Stimulated activated CD8-positive, alpha-beta memory T cell treated with anti-CD3 and anti-CD28 coated beads, Interleukin-15, amount 100 ng/mL, for 24 hours (primary cell): ENCODE results near the gene COLEC11.
"Not testable (repeated sequence)": the region's sequence is repeated elsewhere in the genome, so short reads cannot be mapped to it uniquely, and the experiment has no call there.

ENCODE experiments used
- DNase-seq: peaks from one replicate; pipeline ENCODE4 v3.0.0-alpha.2; 2020; ENCODE audit warnings: low read depth

The COLEC11 gene

GRCh38 chr2:3606028-3606369, 11.1 kb downstream of the COLEC11 start:
- no peak for DNase-seq

DNA sequence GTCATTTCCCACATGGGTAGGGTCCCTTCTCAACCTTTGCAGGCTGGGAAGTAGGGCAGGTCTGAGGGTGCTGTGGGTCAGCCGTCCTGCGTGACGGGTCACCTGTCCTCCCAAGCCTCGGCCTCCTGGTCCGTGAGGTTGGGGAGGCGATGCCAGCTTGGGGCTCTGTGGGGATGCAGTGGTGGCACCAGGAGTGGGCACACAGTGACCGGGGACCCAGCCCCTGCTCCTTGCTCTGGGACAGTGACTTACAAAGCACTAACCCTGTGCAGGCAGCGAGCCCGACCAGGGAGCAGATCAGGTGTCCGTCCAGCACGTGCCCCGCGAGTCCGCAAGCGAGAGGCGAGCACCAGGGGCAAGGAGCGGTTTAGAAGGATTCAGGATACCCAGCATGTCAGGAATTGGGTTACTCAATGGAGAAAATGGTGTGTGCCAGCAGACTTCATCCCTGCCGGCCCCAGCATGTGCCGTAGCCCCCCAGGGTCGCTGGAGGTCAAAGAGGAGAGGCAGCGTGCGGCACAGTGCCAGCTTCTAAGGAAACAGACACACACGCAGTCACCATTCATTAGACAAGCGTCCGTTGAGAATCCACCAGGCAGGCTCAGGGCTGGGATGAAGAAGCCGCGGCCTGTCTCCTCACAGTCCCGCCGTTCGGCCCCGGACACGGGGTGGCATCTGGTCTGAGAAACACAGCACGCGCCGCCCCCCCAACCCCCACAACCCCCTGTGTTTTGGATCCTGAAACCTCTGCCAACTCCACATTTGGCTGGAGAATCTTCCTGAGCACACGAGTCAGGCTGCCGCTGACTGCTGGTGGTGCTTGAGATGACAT, 11.7 kb downstream of the COLEC11 start:
- DNase-seq, result no peak

DNA sequence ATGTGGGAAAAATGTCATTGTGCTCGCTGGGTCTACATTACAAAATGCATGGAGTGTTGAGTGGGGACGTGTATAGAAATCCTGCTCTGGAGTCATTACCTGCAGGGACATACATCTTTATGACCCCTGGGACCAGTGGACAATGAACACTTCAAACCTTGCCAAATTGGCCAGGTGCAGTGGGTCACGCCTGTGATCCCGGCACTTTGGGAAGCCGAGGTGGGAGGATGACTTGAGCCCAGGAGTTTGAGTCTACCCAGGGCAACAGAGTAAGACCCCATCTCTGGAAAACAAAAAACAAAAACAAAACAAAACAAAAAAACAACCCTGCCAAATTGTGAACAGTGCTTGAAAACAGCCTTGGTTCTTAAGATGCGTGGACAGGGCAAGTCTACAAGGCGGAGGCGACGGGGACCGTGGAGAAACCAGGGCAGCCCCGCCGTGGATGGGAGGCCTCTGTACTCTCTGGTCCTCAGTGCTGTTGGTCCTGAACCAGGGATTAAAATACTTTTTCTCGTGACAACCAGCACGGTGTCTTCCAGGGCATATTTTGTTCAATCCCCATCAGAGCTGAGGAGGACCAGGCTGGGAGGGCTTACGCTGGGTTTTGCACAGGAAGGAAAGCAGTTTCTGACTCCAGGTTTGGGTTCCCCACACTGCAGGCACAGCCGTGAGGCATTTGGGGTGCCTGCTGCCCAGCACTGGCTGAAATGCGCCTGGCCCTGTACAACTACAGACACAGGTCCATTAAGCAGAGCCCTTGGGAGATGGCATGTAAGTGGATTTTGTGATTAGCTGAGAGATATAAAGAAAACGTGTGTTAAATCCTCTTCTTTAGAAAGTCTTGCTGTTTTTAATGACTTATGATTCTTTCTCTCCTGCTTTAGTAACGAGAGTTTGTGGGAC, 13.7 kb downstream of the COLEC11 start:
- no peak for DNase-seq

GRCh38 chr2:3609279-3609673, 14.4 kb downstream of the COLEC11 start:
- not testable (repeated sequence) for DNase-seq

DNA sequence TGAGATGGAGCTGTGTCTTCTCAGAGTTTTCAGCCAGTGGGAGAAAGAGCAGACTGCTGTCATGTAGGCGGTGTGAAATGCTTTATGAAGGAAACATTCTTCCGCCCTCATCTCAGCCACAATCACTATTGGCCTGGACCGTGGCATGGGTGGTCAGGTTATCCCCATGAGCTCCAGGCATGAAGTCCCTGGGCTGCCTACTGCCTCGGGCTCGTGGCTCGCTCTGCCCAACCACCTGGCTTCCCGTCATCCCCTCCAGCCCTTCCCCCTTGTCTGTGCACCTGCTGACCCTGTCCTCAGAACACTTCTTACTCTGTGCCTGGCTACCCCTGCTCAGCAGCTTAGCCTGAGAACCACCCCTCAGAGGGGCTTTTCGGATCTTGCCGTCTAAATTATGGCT, 15.5 kb downstream of the COLEC11 start:
- no peak for DNase-seq

DNA sequence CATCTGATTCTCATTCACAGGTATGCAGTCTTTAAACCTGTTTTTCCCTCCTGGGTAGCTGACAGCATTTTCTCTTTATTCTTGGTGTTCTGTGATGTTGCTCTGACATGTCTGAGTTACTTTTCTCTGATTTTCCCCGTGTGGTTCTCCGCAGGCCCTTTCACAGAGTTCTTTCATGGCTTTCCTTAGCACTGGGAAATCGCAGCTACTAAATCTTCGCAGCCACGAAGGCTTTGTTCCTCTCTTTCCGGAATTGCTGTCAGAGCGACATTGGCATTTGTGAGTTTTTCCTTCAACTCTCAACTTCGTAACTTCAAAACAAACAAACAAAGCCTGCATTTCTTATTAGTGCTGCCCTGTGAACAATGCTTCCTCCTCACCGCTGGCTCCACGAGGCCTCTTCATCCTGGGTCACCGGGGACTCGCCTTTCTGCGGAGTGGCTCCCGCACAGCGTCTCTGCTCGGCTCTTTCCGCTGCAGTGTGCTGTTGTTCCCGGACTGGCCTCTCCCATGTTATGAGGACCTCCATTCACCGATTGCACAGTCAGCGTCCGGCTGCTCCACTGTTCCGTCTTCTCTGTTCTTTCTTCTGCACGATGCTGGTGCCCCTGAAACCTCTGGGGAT, 16.1 kb downstream of the COLEC11 start:
- DNase-seq, result no peak

DNA sequence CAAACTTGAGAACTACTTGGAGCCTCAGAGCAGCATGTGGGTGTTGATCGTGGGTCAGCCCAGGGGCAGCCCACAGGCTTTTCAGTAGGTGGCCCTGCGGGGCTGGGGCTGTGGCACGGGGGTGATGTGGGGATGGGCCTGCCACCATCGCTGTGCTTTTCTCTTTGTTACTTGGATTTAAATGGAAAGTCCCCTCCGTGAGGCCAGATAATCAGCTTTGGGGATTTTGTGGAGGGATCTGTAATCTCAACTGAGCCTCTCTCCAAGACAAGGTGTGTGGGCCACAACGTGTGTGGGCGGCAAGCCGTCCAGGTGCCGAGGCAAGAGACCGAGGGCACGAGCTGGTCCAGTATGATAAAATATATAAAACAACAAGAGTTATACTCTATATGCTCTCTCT, 16.7 kb downstream of the COLEC11 start:
- DNase-seq, result no peak

GRCh38 chr2:3612639-3613523, 18.0 kb downstream of the COLEC11 start:
- no peak for DNase-seq

DNA sequence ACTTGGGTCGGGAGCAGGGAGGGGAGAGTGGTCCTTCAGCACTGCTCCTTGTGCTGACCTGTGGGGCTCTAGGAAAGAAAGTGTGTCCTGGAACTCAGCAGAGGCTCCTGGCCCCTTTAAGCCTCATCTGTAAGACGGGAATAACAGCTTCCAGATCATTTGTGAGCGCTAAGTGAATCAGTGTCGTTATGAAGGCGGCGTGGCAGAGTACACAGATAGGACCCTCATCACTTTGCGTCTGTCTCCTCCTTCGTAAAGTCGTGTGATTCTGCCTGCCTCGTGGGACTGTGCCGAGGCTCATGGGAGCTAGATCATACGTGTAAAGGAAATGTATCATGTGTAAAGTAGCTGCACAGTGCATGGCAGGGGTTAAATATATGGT, 18.6 kb downstream of the COLEC11 start:
- no peak for DNase-seq

DNA sequence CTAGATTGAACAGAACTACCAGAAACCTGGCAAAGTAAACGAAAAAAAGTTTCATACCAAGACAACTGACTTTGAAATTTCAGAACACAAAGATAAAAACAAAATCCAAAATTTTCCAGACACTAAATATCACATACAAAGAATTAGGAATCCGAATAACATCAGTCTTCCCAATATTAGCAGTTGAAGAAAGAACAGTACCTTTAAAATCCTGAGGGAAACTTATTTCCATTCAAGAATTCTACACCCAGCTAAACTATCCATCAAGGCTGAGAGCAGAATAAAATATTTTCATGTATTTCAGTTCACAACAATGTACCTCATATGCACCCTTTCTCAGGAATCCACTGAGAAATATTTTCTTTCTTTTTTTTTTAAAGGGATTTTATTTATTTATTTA, 19.8 kb downstream of the COLEC11 start:
- not testable (repeated sequence) for DNase-seq

DNA sequence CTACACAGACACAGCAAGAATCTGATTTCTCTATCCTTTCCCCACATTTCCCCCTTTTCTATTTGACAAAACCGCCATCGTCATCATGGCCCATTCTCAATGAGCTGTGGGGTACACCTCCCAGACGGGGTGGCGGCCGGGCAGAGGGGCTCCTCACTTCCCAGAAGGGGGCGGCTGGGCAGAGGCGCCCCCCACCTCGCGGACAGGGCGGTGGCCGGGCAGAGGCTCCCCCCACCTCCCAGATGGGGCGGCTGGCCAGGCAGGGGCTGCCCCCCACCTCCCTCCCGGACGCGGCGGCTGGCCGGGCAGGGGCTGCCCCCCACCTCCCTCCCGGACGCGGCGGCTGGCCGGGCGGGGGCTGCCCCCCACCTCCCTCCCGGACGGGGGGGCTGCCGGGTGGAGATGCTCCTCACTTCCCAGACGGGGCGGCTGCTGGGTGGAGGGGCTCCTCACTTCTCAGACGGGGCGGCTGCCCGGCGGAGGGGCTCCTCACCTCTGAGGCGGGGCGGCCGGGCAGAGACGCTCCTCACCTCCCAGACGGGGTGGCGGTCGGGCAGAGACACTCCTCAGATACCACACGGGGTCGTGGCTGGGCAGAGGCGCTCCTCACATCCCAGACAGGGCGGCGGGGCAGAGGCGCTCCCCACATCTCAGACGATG, 20.8 kb downstream of the COLEC11 start:
- DNase-seq, result not testable (repeated sequence)

DNA sequence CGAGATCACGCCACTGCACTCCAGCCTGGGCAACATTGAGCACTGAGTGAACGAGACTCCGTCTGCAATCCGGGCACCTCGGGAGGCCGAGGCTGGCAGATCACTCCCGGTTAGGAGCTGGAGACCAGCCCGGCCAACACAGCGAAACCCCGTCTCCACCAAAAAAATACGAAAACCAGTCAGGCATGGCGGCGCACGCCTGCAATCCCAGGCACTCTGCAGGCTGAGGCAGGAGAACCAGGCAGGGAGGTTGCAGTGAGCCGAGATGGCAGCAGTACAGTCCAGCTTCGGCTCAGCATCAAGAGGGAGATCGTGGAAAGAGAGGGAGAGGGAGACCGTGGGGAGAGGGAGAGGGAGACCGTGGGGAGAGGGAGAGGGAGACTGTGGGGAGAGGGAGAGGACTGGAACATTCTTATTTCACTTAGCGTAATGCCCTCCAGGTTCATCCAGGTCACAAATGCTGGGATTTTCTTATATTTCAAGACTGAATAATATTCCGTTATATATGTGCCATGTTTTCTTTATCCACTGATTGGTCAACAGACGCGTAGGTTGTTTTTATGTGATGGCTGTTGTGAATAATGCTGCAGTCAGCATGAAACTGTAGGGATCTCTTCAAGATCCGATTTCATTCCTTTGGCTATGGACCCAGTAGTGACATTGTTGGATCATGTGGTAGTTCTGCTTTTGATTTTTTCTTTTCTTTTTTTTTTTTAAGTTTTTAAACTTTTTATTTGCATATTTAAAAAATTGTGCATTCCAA, 21.7 kb downstream of the COLEC11 start:
- not testable (repeated sequence) for DNase-seq

DNA sequence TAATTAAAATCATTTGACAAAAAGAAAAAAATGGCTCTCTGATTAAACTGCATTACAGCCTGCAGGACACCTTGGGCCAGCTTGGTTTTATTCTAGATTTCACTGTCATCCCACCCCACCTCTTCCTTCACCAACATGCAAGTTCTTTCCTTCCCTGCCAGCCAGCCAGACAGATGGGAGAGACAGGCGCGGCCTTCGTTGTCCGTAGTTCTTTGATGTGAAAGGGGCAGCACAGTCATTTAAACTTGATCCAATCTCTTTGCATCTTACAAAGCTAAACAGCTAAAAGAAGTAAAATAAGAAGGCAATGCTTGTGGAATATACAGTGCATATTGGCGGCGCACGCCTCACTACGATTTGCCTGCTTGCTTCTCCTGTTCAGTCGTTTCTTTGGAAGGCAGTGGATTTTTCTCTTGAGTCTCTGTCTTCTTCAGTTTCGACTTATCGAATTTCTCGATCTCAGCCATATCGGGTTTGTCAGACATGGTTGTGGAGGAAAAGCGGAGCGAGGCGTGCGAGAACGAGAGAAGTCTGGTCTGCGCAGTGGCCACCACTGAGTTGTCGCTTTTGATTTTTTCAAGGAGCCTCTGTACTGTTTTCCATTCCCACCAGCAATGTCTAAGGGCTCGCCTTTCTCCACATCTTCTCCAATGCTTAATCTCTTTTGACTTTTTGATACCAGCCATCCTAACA, 22.4 kb downstream of the COLEC11 start:
- DNase-seq, result no peak

GRCh38 chr2:3618367-3618766, 23.5 kb downstream of the COLEC11 start:
- DNase-seq, result no peak

GRCh38 chr2:3619033-3619432, 24.1 kb downstream of the COLEC11 start:
- DNase-seq, result no peak

GRCh38 chr2:3619661-3620060, 24.7 kb downstream of the COLEC11 start:
- DNase-seq, result not testable (repeated sequence)

GRCh38 chr2:3620834-3621233, 25.9 kb downstream of the COLEC11 start:
- DNase-seq, result no peak

DNA sequence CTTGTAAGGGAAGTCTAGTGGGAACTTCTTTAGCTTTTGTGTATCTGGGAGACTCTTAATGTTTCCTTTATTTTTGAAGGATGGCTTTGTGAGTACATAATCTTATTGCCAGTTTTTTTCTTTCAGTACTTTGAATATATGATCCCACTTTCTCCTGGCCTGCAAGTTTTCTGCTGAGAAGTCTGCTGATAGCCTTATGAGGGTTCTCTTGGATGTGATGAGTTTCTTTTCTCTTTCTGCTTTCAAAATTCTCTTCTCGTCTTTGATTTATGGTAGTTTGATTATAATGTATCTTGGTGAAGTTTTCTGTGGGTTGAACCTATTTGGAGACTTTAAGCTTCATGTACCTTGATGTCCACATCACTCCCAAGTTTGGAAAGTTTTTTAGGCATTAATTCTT, 28.1 kb downstream of the COLEC11 start:
- DNase-seq, result no peak

- DNase-seq, result no peak
Measured at GRCh38 chr2:3624059-3624794, 29.3 kb downstream of the COLEC11 start.
